Lower leg skin (tissue), 4 donors: Measurements from ENCODE around the gene SLC25A30. TPM values are rescaled to one million over a fixed set of nuclear protein-coding genes. Genes with fewer than 3 reads are reported as not detected.

Experiments used
- DNase-seq, 2 donors: peaks; one replicate each; pipeline ENCODE4 v3.0.0-alpha.2; 2019; ENCODE audit warnings: low spot score in 2 of 2
- H3K4me3 ChIP-seq: fragments of 200-600 bp; sonication (generic); 2 replicates; pipeline ENCODE4 v1.5.1; 2017; ENCODE audit warnings: mild to moderate bottlenecking, low read depth; ENCODE audit not compliant: poor library complexity, severe bottlenecking
- POLR2A ChIP-seq, 2 donors: fragments of 450-650 bp; IDR thresholded peaks; one replicate each; pipeline ENCODE4 v1.6.1; 2016 to 2017; ENCODE audit warnings: antibody characterized with exemption in 2 of 2, mild to moderate bottlenecking in 1 of 2, moderate library complexity in 1 of 2
- WGBS, 2 donors: methylation state at CpG; one replicate each; pipeline ENCODE4 v1.1.5; 2018; 5-methylcytosine and 5-hydroxymethylcytosine counted together
- intact Hi-C: fragments of 100-400 bp; cut with DNase I; formaldehyde crosslinking; loops from one replicate; pipeline ENCODE4 v1.15.0; 2023; ENCODE audit warnings: low total_unique reads
- total RNA-seq, 4 donors: library from RNA; depleted of rRNA; stranded (reverse); fragments of >200 nt; gene quantifications; one replicate each; pipeline ENCODE4 v1.1.0, GENCODE V29; 2016
- TF ChIP-seq, protein P1 (sequence below), 3 donors: fragments of 450-650 bp; IDR thresholded peaks; one replicate each; pipeline ENCODE4 v1.5.1; 2016; ENCODE audit warnings: antibody characterized with exemption in 3 of 3, mild to moderate bottlenecking in 3 of 3, moderate library complexity in 2 of 3

The SLC25A30 gene
- 10 to 100 TPM in 3 of 4 donors, 1 to 10 TPM in 1; 8.0 to 23.3 (median 20.4) TPM for total RNA-seq

DNA sequence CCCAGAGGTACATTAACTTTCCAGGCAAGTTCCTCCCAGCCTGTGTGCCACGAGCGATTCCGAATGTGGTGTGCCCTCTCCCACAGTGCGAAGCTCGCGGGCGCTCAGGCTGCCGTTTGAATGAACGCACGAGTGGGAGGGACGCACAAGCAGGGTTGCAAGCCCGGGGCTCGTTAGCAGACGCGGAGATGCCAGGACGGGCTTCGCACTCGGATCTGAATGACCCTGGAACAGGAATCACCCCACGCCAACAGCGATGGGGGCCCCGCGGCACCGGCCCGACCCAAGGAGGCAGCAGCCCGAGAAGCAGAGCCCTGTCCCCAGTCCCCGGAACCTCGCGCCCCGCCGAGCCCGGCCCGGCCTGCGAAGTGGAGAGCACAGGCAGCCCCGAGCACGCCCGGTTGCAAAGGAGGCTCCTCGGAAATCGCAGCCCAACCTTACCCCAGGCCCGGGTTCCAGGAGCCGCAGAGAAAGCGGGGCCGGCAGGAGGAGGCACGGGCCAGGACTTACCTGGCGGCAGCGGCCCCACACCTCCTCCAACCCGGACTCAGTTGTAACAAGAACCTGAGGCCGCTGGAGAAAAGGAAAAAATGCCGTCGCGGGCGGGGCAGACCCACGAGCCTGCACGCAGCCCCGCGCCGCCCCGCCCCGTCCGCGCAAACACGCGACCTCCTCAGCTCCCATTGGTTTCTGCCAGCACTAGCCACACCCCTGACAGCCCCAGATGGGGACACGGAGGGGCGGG, at the start of gene SLC25A30:
Gene SLC25A30, minus strand, starts transcription at position 584 of the 745 bp plus-strand sequence. CDS start 6,948 bp downstream, outside the sequence.
- WGBS, 2 donors = 1 to 2% methylated on average over 28 to 31 of the region's 64 CpGs
- H3K4me3 ChIP-seq = peak within 1 kb of the TSS; percentile 72
- TF ChIP-seq, protein P1, sequence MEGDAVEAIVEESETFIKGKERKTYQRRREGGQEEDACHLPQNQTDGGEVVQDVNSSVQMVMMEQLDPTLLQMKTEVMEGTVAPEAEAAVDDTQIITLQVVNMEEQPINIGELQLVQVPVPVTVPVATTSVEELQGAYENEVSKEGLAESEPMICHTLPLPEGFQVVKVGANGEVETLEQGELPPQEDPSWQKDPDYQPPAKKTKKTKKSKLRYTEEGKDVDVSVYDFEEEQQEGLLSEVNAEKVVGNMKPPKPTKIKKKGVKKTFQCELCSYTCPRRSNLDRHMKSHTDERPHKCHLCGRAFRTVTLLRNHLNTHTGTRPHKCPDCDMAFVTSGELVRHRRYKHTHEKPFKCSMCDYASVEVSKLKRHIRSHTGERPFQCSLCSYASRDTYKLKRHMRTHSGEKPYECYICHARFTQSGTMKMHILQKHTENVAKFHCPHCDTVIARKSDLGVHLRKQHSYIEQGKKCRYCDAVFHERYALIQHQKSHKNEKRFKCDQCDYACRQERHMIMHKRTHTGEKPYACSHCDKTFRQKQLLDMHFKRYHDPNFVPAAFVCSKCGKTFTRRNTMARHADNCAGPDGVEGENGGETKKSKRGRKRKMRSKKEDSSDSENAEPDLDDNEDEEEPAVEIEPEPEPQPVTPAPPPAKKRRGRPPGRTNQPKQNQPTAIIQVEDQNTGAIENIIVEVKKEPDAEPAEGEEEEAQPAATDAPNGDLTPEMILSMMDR (IDR thresholded peaks at IDR 0.05) = no peak
- TF ChIP-seq POLR2A (IDR thresholded peaks at IDR 0.05) = no peak
- intact Hi-C loops = no loop called here
- DNase-seq = peak; percentile 94 to 99

- intact Hi-C loops = no loop called here
- no peak for DNase-seq
- TF ChIP-seq, protein P1 (IDR thresholded peaks at IDR 0.05) = no peak
- no peak for TF ChIP-seq POLR2A (IDR thresholded peaks at IDR 0.05)
- WGBS, 2 donors = 77 to 79% methylated on average over 4 of the region's 4 CpGs
- H3K4me3 ChIP-seq = no peak overlapping the region
Observed at GRCh38 chr13:45466359-45466758, 48.2 kb upstream of the SLC25A30 start.

GRCh38 chr13:45464687-45465453, 46.7 kb upstream of the SLC25A30 start, which contains the start of gene COG3:
TSS of gene COG3 (plus strand) at chr13:45464939. CDS start at chr13:45465037, 98 bp downstream.
- WGBS, 2 donors = 1 to 2% methylated on average over 24 to 36 of the region's 63 CpGs
- TF ChIP-seq POLR2A (IDR thresholded peaks at IDR 0.05) = peak in 1 of 2 donors; percentile 16
- TF ChIP-seq, protein P1 (IDR thresholded peaks at IDR 0.05) = no peak
- peak; percentile 95 to 99 for DNase-seq
- intact Hi-C loops = no loop called here
- H3K4me3 ChIP-seq = peak within 1 kb of the TSS; percentile 96

DNA sequence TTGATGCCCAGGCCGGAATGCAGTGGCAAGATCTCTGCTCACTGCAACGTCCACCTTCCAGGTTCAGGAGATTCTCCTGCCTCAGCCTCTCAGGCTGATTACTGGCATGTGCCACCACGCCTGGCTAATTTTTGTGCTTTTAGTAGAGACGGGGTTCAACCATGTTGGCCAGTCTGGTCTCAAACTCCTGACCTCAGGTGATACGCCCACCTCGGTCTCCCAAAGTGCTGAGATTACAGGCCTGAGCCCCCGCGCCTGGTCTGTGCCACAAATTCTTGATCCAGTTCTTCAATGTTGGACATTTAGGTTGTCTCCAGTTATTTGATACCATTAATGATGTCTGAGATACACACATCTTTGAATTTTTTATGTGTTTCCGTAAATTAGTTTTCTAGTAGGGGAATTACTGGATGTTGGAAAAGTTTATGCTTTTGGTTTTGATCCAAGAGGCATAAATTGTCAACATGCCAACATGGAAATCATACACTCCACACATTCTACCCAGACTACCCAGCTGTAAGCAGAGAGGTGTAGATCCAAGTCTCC, 46.0 kb upstream of the SLC25A30 start:
- WGBS, 2 donors = 80 to 81% methylated on average over 9 of the region's 9 CpGs
- H3K4me3 ChIP-seq = no peak overlapping the region
- DNase-seq = peak in 1 of 2 donors; percentile 84
- no peak for TF ChIP-seq POLR2A (IDR thresholded peaks at IDR 0.05)
- TF ChIP-seq, protein P1 (IDR thresholded peaks at IDR 0.05) = no peak
- intact Hi-C loops = no loop called here

- H3K4me3 ChIP-seq = no peak overlapping the region
- TF ChIP-seq POLR2A (IDR thresholded peaks at IDR 0.05) = no peak
- TF ChIP-seq, protein P1 (IDR thresholded peaks at IDR 0.05) = no peak
- WGBS, 2 donors = 80 to 94% methylated on average over 2 of the region's 2 CpGs
- no peak for DNase-seq
- intact Hi-C loops = no loop called here
Observed at GRCh38 chr13:45456196-45456972, 38.2 kb upstream of the SLC25A30 start.
